ENCODE results near the gene MIEF1. TPM values are rescaled to one million over a fixed set of nuclear protein-coding genes. Genes with fewer than 3 reads are reported as not detected.

Gene MIEF1
- total RNA-seq, 2 donors from 2014 or later: 18.8 to 36.9 TPM

- no peak for DNase-seq (ENCODE audit: low spot score)
- H3K4me1 ChIP-seq (ENCODE audit: control insufficient read depth in 1 of 2, low read depth in 2 of 2): peaks cover 0 to 4% of the 10 kb centered on the region in 2 donors
- ATAC-seq (ENCODE audit: insufficient number of reproducible peaks, low FRiP score, low read depth): no peak
- TF ChIP-seq CTCF (IDR thresholded peaks at IDR 0.05): no peak
- no peaks in the 10 kb centered on the region for H3K9me3 ChIP-seq
- H3K27ac ChIP-seq: no peak overlapping the region
- no peaks in the 10 kb centered on the region for H3K27me3 ChIP-seq (replicated peaks; ENCODE audit: insufficient read depth)
- no peak overlapping the region for H3K4me3 ChIP-seq
- H3K36me3 ChIP-seq: no peaks in the 10 kb centered on the region
Measured at GRCh38 chr22:39476664-39477063, 25.4 kb upstream of the MIEF1 start.

GRCh38 chr22:39477542-39477941, 24.5 kb upstream of the MIEF1 start:
- no peak overlapping the region for H3K4me3 ChIP-seq
- TF ChIP-seq CTCF (IDR thresholded peaks at IDR 0.05): no peak
- no peaks in the 10 kb centered on the region for H3K9me3 ChIP-seq
- H3K27me3 ChIP-seq (replicated peaks; ENCODE audit: insufficient read depth): no peaks in the 10 kb centered on the region
- no peaks in the 10 kb centered on the region for H3K36me3 ChIP-seq
- ATAC-seq (ENCODE audit: insufficient number of reproducible peaks, low FRiP score, low read depth) (no peak), DNase-seq (ENCODE audit: low spot score) (no peak)
- no peaks in the 10 kb centered on the region for H3K4me1 ChIP-seq (ENCODE audit: control insufficient read depth in 1 of 2, low read depth in 2 of 2)
- H3K27ac ChIP-seq: no peak overlapping the region

GRCh38 chr22:39478441-39478850, 23.6 kb upstream of the MIEF1 start:
- Histone ChIP-seq H3K9me3 (no peaks in the 10 kb centered on the region), H3K27me3 (replicated peaks; ENCODE audit: insufficient read depth) (no peaks in the 10 kb centered on the region), H3K36me3 (no peaks in the 10 kb centered on the region), H3K27ac (no peak overlapping the region), H3K4me3 (no peak overlapping the region), H3K4me1 (ENCODE audit: control insufficient read depth in 1 of 2, low read depth in 2 of 2) (no peaks in the 10 kb centered on the region)
- ATAC-seq (ENCODE audit: insufficient number of reproducible peaks, low FRiP score, low read depth) (no peak), DNase-seq (ENCODE audit: low spot score) (no peak)
- no peak for TF ChIP-seq CTCF (IDR thresholded peaks at IDR 0.05)

- no peaks in the 10 kb centered on the region for H3K27me3 ChIP-seq (replicated peaks; ENCODE audit: insufficient read depth)
- H3K4me3 ChIP-seq: no peak overlapping the region
- H3K4me1 ChIP-seq (ENCODE audit: control insufficient read depth in 1 of 2, low read depth in 2 of 2): no peaks in the 10 kb centered on the region
- DNase-seq (ENCODE audit: low spot score): no peak
- no peak for TF ChIP-seq CTCF (IDR thresholded peaks at IDR 0.05)
- H3K27ac ChIP-seq: no peak overlapping the region
- no peaks in the 10 kb centered on the region for H3K36me3 ChIP-seq
- H3K9me3 ChIP-seq: no peaks in the 10 kb centered on the region
- no peak for ATAC-seq (ENCODE audit: insufficient number of reproducible peaks, low FRiP score, low read depth)
Measured at GRCh38 chr22:39479254-39479653, 22.8 kb upstream of the MIEF1 start.

GRCh38 chr22:39480557-39480956, 21.5 kb upstream of the MIEF1 start:
- H3K27me3 ChIP-seq (replicated peaks; ENCODE audit: insufficient read depth): no peaks in the 10 kb centered on the region
- no peaks in the 10 kb centered on the region for H3K4me1 ChIP-seq (ENCODE audit: control insufficient read depth in 1 of 2, low read depth in 2 of 2)
- no peak overlapping the region for H3K27ac ChIP-seq
- TF ChIP-seq CTCF (IDR thresholded peaks at IDR 0.05): no peak
- DNase-seq (ENCODE audit: low spot score): no peak
- H3K36me3 ChIP-seq: no peaks in the 10 kb centered on the region
- H3K9me3 ChIP-seq: no peaks in the 10 kb centered on the region
- no peak overlapping the region for H3K4me3 ChIP-seq
- no peak for ATAC-seq (ENCODE audit: insufficient number of reproducible peaks, low FRiP score, low read depth)

Measured in thoracic aorta (tissue), 2 donors.